Testis (tissue), 3 donors: ENCODE results near the gene OTUD4. TPM values are rescaled to one million over a fixed set of nuclear protein-coding genes. Genes with fewer than 3 reads are reported as not detected.

Experiments
- DNase-seq: peaks from one replicate; pipeline ENCODE4 v3.0.0-alpha.2; 2019
- H3K27ac ChIP-seq, 2 donors: fragments of 200-600 bp; sonication (generic); one replicate each; pipeline ENCODE4 v1.5.1; 2019
- H3K27me3 ChIP-seq: fragments of 200-600 bp; sonication (generic); one replicate; pipeline ENCODE4 v1.5.1; 2019
- H3K36me3 ChIP-seq: fragments of 200-600 bp; sonication (generic); one replicate; pipeline ENCODE4 v1.5.1; 2017; ENCODE audit warnings: low read depth; ENCODE audit errors: missing control alignments
- H3K4me1 ChIP-seq: fragments of 200-600 bp; sonication (generic); one replicate; pipeline ENCODE4 v1.5.1; 2019
- H3K4me3 ChIP-seq, 2 donors: fragments of 200-600 bp; sonication (generic); one replicate each; pipeline ENCODE4 v1.5.1; 2017 to 2019
- H3K9me3 ChIP-seq: fragments of 200-600 bp; sonication (generic); one replicate; pipeline ENCODE4 v1.5.1; 2017
- POLR2A ChIP-seq: fragments of 450-650 bp; IDR thresholded peaks from one replicate; pipeline ENCODE4 v1.6.1; 2017; ENCODE audit warnings: antibody characterized with exemption, mild to moderate bottlenecking, moderate library complexity
- WGBS, 2 donors: methylation state at CpG; one replicate each; pipeline ENCODE4 v1.1.5; 2018; 5-methylcytosine and 5-hydroxymethylcytosine counted together
- intact Hi-C: fragments of 100-400 bp; cut with DNase I; formaldehyde crosslinking; loops from one replicate; pipeline ENCODE4 v1.15.1; 2023; ENCODE audit warnings: low total_unique reads
- polyA plus RNA-seq: library from polyadenylated mRNA; stranded (reverse); fragments of 350-450 nt; fragmentation: Illumina TruSeq; extraction: RNeasy Lipid Tissue Mini Kit (QIAGEN cat#74804); gene quantifications from one replicate; pipeline ENCODE4 v1.2.3, GENCODE V29; 2014; ENCODE audit warnings: low read depth, low replicate concordance; ENCODE audit not compliant: insufficient read depth
- total RNA-seq, 2 donors: library from RNA; depleted of rRNA; stranded (reverse); fragments of >200 nt; gene quantifications; one replicate each; pipeline ENCODE4 v1.2.3, GENCODE V29; 2016
- TF ChIP-seq, protein P1 (sequence below), 3 experiments: fragments of 450-650 bp in 2 of 3; fragments of 200-600 bp in 1 of 3; sonication (generic) in 1 of 3; IDR thresholded peaks; one replicate each; pipeline ENCODE4 v1.5.1; 2016 to 2019; ENCODE audit warnings: antibody characterized with exemption in 3 of 3, mild to moderate bottlenecking in 2 of 3, moderate library complexity in 1 of 3

Gene OTUD4
- total and polyA plus RNA-seq, 3 donors from 2014 or later = 68.8 to 93.9 (median 90.9) TPM

DNA sequence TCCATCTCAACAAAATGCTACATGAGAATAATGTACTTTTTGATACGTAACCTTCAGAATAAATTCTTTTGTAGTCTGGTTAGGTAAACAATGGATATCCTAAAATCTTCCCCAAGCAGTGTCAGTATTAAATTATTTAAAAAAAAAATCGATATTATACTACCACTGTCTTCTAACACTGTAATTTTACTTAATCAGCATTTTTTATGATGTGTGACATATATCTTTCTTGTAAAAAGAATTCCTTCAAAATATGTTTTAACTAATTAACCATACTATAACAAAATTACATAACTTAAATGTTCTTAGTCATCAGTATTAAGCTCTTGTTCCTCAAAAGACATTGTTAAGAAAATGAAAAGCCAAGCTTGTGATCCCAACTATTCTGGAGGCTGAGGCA, 12.5 kb downstream of the OTUD4 start:
- no peaks in the 10 kb centered on the region for H3K4me1 ChIP-seq
- no peak overlapping the region for H3K27ac ChIP-seq
- H3K27me3 ChIP-seq = no peaks in the 10 kb centered on the region
- TF ChIP-seq POLR2A = no peak
- TF ChIP-seq, protein P1, sequence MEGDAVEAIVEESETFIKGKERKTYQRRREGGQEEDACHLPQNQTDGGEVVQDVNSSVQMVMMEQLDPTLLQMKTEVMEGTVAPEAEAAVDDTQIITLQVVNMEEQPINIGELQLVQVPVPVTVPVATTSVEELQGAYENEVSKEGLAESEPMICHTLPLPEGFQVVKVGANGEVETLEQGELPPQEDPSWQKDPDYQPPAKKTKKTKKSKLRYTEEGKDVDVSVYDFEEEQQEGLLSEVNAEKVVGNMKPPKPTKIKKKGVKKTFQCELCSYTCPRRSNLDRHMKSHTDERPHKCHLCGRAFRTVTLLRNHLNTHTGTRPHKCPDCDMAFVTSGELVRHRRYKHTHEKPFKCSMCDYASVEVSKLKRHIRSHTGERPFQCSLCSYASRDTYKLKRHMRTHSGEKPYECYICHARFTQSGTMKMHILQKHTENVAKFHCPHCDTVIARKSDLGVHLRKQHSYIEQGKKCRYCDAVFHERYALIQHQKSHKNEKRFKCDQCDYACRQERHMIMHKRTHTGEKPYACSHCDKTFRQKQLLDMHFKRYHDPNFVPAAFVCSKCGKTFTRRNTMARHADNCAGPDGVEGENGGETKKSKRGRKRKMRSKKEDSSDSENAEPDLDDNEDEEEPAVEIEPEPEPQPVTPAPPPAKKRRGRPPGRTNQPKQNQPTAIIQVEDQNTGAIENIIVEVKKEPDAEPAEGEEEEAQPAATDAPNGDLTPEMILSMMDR (IDR thresholded peaks at IDR 0.05) = no peak
- WGBS, 2 donors = 90 to 97% methylated on average over 2 of the region's 2 CpGs
- H3K9me3 ChIP-seq = no peaks in the 10 kb centered on the region
- no peak for DNase-seq
- no peaks in the 10 kb centered on the region for H3K36me3 ChIP-seq
- intact Hi-C loops = no loop called here
- H3K4me3 ChIP-seq = no peak overlapping the region

DNA sequence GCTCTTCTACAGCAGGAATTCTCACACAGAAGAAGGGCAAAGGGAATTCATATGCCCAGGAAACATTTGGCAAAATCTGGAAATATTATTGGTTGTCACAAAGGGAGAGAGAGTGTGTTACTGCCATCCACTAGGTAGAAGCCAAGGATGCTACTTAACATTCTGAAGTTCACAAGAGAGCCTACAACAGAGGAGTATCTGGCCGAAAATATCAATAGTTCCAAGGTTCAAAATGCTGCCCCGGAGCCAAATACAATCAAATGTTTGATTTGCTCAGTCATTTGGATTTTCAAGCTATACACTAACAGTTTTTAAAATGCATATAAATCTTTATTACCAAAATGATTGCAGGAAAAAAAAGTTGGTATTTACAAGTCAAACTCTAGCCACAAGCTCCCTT, 18.8 kb downstream of the OTUD4 start:
- DNase-seq = no peak
- H3K4me1 ChIP-seq = no peaks in the 10 kb centered on the region
- H3K27me3 ChIP-seq = no peaks in the 10 kb centered on the region
- intact Hi-C loops = no loop called here
- H3K36me3 ChIP-seq = no peaks in the 10 kb centered on the region
- no peak overlapping the region for H3K4me3 ChIP-seq
- H3K9me3 ChIP-seq = no peaks in the 10 kb centered on the region
- no peak overlapping the region for H3K27ac ChIP-seq
- 44% methylated on average over 2 of the region's 2 CpGs for WGBS, 2 donors
- TF ChIP-seq, protein P1 (IDR thresholded peaks at IDR 0.05) = no peak
- no peak for TF ChIP-seq POLR2A

GRCh38 chr4:145156986-145157385, 23.4 kb downstream of the OTUD4 start:
- Histone ChIP-seq H3K27me3 (no peaks in the 10 kb centered on the region), H3K4me3 (no peak overlapping the region), H3K27ac (no peak overlapping the region), H3K9me3 (no peaks in the 10 kb centered on the region), H3K4me1 (peaks cover 6% of the 10 kb centered on the region), H3K36me3 (no peaks in the 10 kb centered on the region)
- TF ChIP-seq, protein P1 (IDR thresholded peaks at IDR 0.05) = no peak
- no peak for DNase-seq
- 96 to 100% methylated on average over 2 of the region's 2 CpGs for WGBS, 2 donors
- intact Hi-C loops = no loop called here

- intact Hi-C loops = no loop called here
- H3K4me1 ChIP-seq = peaks cover 6% of the 10 kb centered on the region
- no peak overlapping the region for H3K27ac ChIP-seq
- no peaks in the 10 kb centered on the region for H3K36me3 ChIP-seq
- TF ChIP-seq, protein P1 (IDR thresholded peaks at IDR 0.05) = no peak
- no peaks in the 10 kb centered on the region for H3K27me3 ChIP-seq
- WGBS, 2 donors = 77 to 79% methylated on average over 2 of the region's 2 CpGs
- H3K9me3 ChIP-seq = no peaks in the 10 kb centered on the region
- DNase-seq = no peak
- H3K4me3 ChIP-seq = no peak overlapping the region
Observed at GRCh38 chr4:145155268-145155870, 25.0 kb downstream of the OTUD4 start.

DNA sequence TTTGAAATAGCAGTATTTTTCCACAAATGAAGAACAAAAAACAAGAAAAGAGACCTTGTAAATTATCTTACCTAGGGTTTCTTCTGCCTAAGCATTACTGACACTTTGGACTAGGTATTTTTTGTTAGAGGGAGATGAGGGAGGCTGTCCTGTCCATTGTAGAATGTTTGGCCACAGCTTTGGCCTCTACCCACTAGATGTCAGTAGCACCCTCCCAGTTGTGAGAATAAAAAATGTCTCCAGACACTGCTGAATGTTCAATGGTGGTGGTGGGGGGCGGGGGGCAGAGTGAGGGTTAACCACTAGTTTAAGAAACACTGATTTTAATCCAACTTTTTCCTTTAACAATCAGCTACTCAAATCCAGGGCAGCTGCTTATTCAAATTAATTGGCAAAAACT, 25.8 kb downstream of the OTUD4 start:
- Histone ChIP-seq H3K27ac (no peak overlapping the region), H3K27me3 (no peaks in the 10 kb centered on the region), H3K4me3 (no peak overlapping the region), H3K9me3 (no peaks in the 10 kb centered on the region), H3K36me3 (no peaks in the 10 kb centered on the region), H3K4me1 (peaks cover 6% of the 10 kb centered on the region)
- intact Hi-C loops = no loop called here
- no peak for TF ChIP-seq POLR2A
- TF ChIP-seq, protein P1 (IDR thresholded peaks at IDR 0.05) = peak in 2 of 3 experiments; percentile 7 to 36
- 84 to 89% methylated on average over 1 of the region's 1 CpG for WGBS, 2 donors
- DNase-seq = peak; percentile 43
